ENCODE data around the gene TVP23B.

TVP23B gene

GRCh38 chr17:18854956-18855355, 74.0 kb downstream of the TVP23B start:
- Mint-ChIP-seq H3K4me3 (peak overlapping the region; percentile 89), H3K27ac (no peak overlapping the region)
- DNase-seq = no peak

DNA sequence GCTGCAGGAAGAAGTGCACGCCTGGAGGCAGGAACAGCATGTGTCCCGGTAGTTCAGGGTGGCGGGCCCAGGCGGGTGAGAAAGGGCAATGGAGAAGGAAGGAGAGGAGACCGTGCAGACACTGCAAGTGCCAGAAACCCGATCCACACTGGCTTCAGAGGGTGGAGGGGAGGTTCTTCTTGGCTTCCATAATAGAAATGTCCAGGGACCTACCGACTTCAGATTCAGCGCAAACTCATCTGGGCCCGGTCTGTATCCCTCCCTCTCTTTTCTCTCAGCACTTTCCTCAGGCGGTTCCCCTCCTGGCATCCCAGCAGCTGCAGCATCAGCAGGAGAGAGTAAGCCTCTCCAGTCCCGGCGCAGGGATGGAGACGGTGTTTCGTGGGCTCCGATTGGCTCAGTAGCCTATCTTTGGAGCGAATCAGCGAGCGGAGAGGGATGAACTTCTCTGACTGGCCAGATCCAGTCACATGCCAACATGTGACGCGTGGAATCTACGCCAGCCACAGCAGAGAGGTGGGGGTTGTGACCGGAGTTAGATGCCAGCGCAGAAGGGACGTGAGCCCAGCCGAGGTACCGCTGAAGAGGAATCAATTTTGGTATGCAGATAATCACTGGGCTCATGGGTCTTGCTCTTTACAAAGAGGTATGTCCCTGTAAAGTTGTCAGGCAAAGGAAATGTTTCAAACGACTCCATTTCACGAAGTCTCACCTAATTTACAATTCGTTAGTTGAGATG, 75.0 kb downstream of the TVP23B start:
- H3K27ac Mint-ChIP-seq = peak overlapping the region; percentile 21
- H3K9me3 Mint-ChIP-seq = no peaks in the 10 kb centered on the region
- H3K27me3 Mint-ChIP-seq (ENCODE audit: low read depth, poor library complexity) = no peaks in the 10 kb centered on the region
- peaks cover 5% of the 10 kb centered on the region for H3K36me3 Mint-ChIP-seq (ENCODE audit: low read depth)
- TF ChIP-seq, protein P1, sequence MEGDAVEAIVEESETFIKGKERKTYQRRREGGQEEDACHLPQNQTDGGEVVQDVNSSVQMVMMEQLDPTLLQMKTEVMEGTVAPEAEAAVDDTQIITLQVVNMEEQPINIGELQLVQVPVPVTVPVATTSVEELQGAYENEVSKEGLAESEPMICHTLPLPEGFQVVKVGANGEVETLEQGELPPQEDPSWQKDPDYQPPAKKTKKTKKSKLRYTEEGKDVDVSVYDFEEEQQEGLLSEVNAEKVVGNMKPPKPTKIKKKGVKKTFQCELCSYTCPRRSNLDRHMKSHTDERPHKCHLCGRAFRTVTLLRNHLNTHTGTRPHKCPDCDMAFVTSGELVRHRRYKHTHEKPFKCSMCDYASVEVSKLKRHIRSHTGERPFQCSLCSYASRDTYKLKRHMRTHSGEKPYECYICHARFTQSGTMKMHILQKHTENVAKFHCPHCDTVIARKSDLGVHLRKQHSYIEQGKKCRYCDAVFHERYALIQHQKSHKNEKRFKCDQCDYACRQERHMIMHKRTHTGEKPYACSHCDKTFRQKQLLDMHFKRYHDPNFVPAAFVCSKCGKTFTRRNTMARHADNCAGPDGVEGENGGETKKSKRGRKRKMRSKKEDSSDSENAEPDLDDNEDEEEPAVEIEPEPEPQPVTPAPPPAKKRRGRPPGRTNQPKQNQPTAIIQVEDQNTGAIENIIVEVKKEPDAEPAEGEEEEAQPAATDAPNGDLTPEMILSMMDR (IDR thresholded peaks at IDR 0.05) = no peak
- peaks cover 40% of the 10 kb centered on the region for H3K4me1 Mint-ChIP-seq
- peak overlapping the region; percentile 89 for H3K4me3 Mint-ChIP-seq
- peak; percentile 85 for DNase-seq

More at GRCh38 chr17:18854956-18855355, 74.0 kb downstream of the TVP23B start:
- H3K36me3 Mint-ChIP-seq (ENCODE audit: low read depth) = no peaks in the 10 kb centered on the region
- peaks cover 2% of the 10 kb centered on the region for H3K27me3 Mint-ChIP-seq (ENCODE audit: low read depth, poor library complexity)
- H3K9me3 Mint-ChIP-seq = no peaks in the 10 kb centered on the region
- TF ChIP-seq, protein P1 (IDR thresholded peaks at IDR 0.05) = no peak
- H3K4me1 Mint-ChIP-seq = peaks cover 36% of the 10 kb centered on the region

Measured in nephron progenitor cell (in vitro differentiated cells).